Natural killer cell (primary cell): ENCODE measurements around the gene ERN1. TPM values are rescaled to one million over a fixed set of nuclear protein-coding genes. Genes with fewer than 3 reads are reported as not detected.

Experiments used
- ATAC-seq, 3 donors: fragments of 150-1000 bp in 2 of 3; fragments of 200-7000 bp in 1 of 3; cut with Tn5 transposase; 1 replicate in 1 of 3; 2 replicates in 2 of 3; pipeline ENCODE4 v1.10.0; 2021; ENCODE audit warnings: mild to moderate bottlenecking in 2 of 3, moderate library complexity in 2 of 3
- DNase-seq, 2 donors: peaks; one replicate each; pipeline versions ENCODE4 v3.0.0 to v3.0.0-alpha.2; 2013 to 2021; ENCODE audit warnings: mixed read lengths in 1 of 2
- H3K27ac ChIP-seq: one replicate; pipeline ENCODE4 v1.5.1; 2013; ENCODE audit warnings: mild to moderate bottlenecking, low read length
- H3K27me3 ChIP-seq: one replicate; pipeline ENCODE4 v1.6.1; 2013; ENCODE audit warnings: low read length; ENCODE audit not compliant: control insufficient read depth, insufficient read depth
- H3K36me3 ChIP-seq: one replicate; pipeline ENCODE4 v1.6.1; 2013; ENCODE audit warnings: low read length; ENCODE audit not compliant: control insufficient read depth, insufficient read depth
- H3K4me1 ChIP-seq: one replicate; pipeline ENCODE4 v1.6.1; 2013; ENCODE audit warnings: low read length; ENCODE audit not compliant: control insufficient read depth, insufficient read depth
- H3K4me3 ChIP-seq: one replicate; pipeline ENCODE4 v1.5.1; 2013; ENCODE audit warnings: low read length
- H3K9me3 ChIP-seq: one replicate; pipeline ENCODE4 v1.6.1; 2013; ENCODE audit warnings: low read length; ENCODE audit not compliant: control insufficient read depth, insufficient read depth
- H3K27ac Mint-ChIP-seq, 2 donors: one replicate each; pipeline ENCODE4 v1.8.0; 2022; ENCODE audit warnings: mild to moderate bottlenecking in 2 of 2, mixed read lengths in 2 of 2, moderate library complexity in 1 of 2
- H3K27me3 Mint-ChIP-seq, 2 donors: one replicate each; pipeline ENCODE4 v1.8.0; 2022; ENCODE audit warnings: low read depth in 2 of 2, mixed read lengths in 2 of 2
- H3K36me3 Mint-ChIP-seq: one replicate; pipeline ENCODE4 v1.8.0; 2022; ENCODE audit warnings: mixed read lengths
- H3K4me1 Mint-ChIP-seq, 2 donors: one replicate each; pipeline ENCODE4 v1.8.0; 2022; ENCODE audit warnings: mixed read lengths in 2 of 2
- H3K4me3 Mint-ChIP-seq: one replicate; pipeline ENCODE4 v1.8.0; 2022; ENCODE audit warnings: mild to moderate bottlenecking, moderate library complexity, mixed read lengths
- H3K9me3 Mint-ChIP-seq, 2 donors: one replicate each; pipeline ENCODE4 v1.8.0; 2022; ENCODE audit warnings: mixed read lengths in 2 of 2
- CTCF ChIP-seq: fragments of 200-600 bp; IDR thresholded peaks from one replicate; pipeline ENCODE4 v1.8.0; 2022; ENCODE audit warnings: antibody characterized with exemption
- WGBS: methylation state at CpG from one replicate; pipeline ENCODE4 v1.1.7; 2013; ENCODE audit warnings: missing lambda C conversion rate; ENCODE audit not compliant: insufficient coverage; 5-methylcytosine and 5-hydroxymethylcytosine counted together
- intact Hi-C: fragments of 100-400 bp; cut with micrococcal nuclease; formaldehyde crosslinking; loops from one replicate; pipeline ENCODE4 v1.14.2; 2022
- total RNA-seq, 4 donors: library from RNA; stranded (reverse); fragments of 120-200 nt in 1 of 4; gene quantifications; one replicate each; pipeline versions ENCODE4 v1.2.3 to v1.2.4, GENCODE V29; 2013 to 2022

ERN1 gene
- total RNA-seq, 3 donors from 2014 or later (not counting 1 experiment from before 2014, with no cell fraction given), result 52.9 to 90.5 (median 67.2) TPM

GRCh38 chr17:64128787-64129514 lies 993 bp downstream of the ERN1 start:
- WGBS, result 18% methylated on average over 15 of the region's 15 CpGs
- DNase-seq, result peak in 1 of 2 donors; percentile 50
- peaks cover 16% of the 10 kb centered on the region for H3K4me1 ChIP-seq

GRCh38 chr17:64126918-64127317 lies 3.0 kb downstream of the ERN1 start:
- H3K27ac Mint-ChIP-seq, result peak overlapping the region in 1 of 2 donors; percentile 16
- H3K4me1 Mint-ChIP-seq, result peaks cover 30 to 53% of the 10 kb centered on the region in 2 donors
- Histone ChIP-seq H3K27me3 (no peaks in the 10 kb centered on the region), H3K4me3 (no peak overlapping the region), H3K4me1 (peaks cover 16% of the 10 kb centered on the region), H3K36me3 (peaks cover 2% of the 10 kb centered on the region), H3K9me3 (no peaks in the 10 kb centered on the region), H3K27ac (no peak overlapping the region)
- 95% methylated on average over 1 of the region's 1 CpG for WGBS
- no peaks in the 10 kb centered on the region for H3K9me3 Mint-ChIP-seq
- no peaks in the 10 kb centered on the region for H3K36me3 Mint-ChIP-seq
- intact Hi-C loops, result no loop called here
- H3K4me3 Mint-ChIP-seq, result peak overlapping the region; percentile 70
- TF ChIP-seq CTCF, result no peak
- no peaks in the 10 kb centered on the region for H3K27me3 Mint-ChIP-seq
- DNase-seq, result no peak
- ATAC-seq, result no peak

More at GRCh38 chr17:64128787-64129514, 993 bp downstream of the ERN1 start:
- intact Hi-C loops, result no loop called here
- H3K9me3 Mint-ChIP-seq, result no peaks in the 10 kb centered on the region
- H3K4me3 ChIP-seq, result peak overlapping the region; percentile 50
- H3K27me3 ChIP-seq, result no peaks in the 10 kb centered on the region
- H3K27ac ChIP-seq, result peak overlapping the region; percentile 26
- peak overlapping the region; percentile 78 to 84 for H3K27ac Mint-ChIP-seq
- peaks cover under 1% of the 10 kb centered on the region for H3K36me3 ChIP-seq
- peaks cover 34 to 54% of the 10 kb centered on the region in 2 donors for H3K4me1 Mint-ChIP-seq
- peak overlapping the region; percentile 92 for H3K4me3 Mint-ChIP-seq
- no peaks in the 10 kb centered on the region for H3K9me3 ChIP-seq
- TF ChIP-seq CTCF, result no peak
- H3K36me3 Mint-ChIP-seq, result no peaks in the 10 kb centered on the region
- no peaks in the 10 kb centered on the region for H3K27me3 Mint-ChIP-seq
- no peak for ATAC-seq

GRCh38 chr17:64125937-64126336 lies 4.0 kb downstream of the ERN1 start:
- no peak for DNase-seq
- peaks cover 33 to 55% of the 10 kb centered on the region in 2 donors for H3K4me1 Mint-ChIP-seq
- TF ChIP-seq CTCF, result no peak
- no peaks in the 10 kb centered on the region for H3K36me3 Mint-ChIP-seq
- no peaks in the 10 kb centered on the region for H3K9me3 ChIP-seq
- H3K27ac ChIP-seq, result no peak overlapping the region
- no peak overlapping the region for H3K4me3 Mint-ChIP-seq
- H3K4me3 ChIP-seq, result no peak overlapping the region
- peaks cover 17% of the 10 kb centered on the region for H3K4me1 ChIP-seq
- H3K27ac Mint-ChIP-seq, result peak overlapping the region in 1 of 2 donors; percentile 16
- 74% methylated on average over 2 of the region's 3 CpGs for WGBS
- H3K27me3 ChIP-seq, result no peaks in the 10 kb centered on the region
- H3K36me3 ChIP-seq, result peaks cover 2% of the 10 kb centered on the region
- intact Hi-C loops, result no loop called here
- no peak for ATAC-seq
- H3K9me3 Mint-ChIP-seq, result no peaks in the 10 kb centered on the region
- H3K27me3 Mint-ChIP-seq, result no peaks in the 10 kb centered on the region
